Adipocyte (in vitro differentiated cells): Measurements from ENCODE around the gene CPNE2.
"Not testable (repeated sequence)": the region's sequence is repeated elsewhere in the genome, so short reads cannot be mapped to it uniquely, and the experiment has no call there.

ENCODE experiments used
- DNase-seq: peaks from one replicate; pipeline ENCODE4 v3.0.0-alpha.2; 2015; ENCODE audit warnings: low read depth
- H3K27me3 ChIP-seq: replicated peaks from 2 replicates; pipeline ENCODE4 v1.7.0; 2013; ENCODE audit warnings: mild to moderate bottlenecking, low read length, moderate library complexity; ENCODE audit not compliant: control insufficient read depth, insufficient read depth
- H3K36me3 ChIP-seq: 2 replicates; pipeline ENCODE4 v1.7.0; 2013; ENCODE audit warnings: low read length, mild to moderate bottlenecking, moderate library complexity; ENCODE audit not compliant: control insufficient read depth, insufficient read depth, severe bottlenecking
- H3K4me1 ChIP-seq: 2 replicates; pipeline ENCODE4 v1.7.0; 2013; ENCODE audit warnings: mild to moderate bottlenecking, low read length, moderate library complexity; ENCODE audit not compliant: control insufficient read depth, insufficient read depth
- H3K4me3 ChIP-seq: 2 replicates; pipeline ENCODE4 v1.7.0; 2013; ENCODE audit warnings: mild to moderate bottlenecking, low read length, moderate library complexity
- H3K9ac ChIP-seq: 2 replicates; pipeline ENCODE4 v1.7.0; 2013; ENCODE audit warnings: mild to moderate bottlenecking, low read length, moderate library complexity
- H3K9me3 ChIP-seq: 2 replicates; pipeline ENCODE4 v1.7.0; 2013; ENCODE audit warnings: mild to moderate bottlenecking, low read length, moderate library complexity; ENCODE audit not compliant: control insufficient read depth

Gene CPNE2

DNA sequence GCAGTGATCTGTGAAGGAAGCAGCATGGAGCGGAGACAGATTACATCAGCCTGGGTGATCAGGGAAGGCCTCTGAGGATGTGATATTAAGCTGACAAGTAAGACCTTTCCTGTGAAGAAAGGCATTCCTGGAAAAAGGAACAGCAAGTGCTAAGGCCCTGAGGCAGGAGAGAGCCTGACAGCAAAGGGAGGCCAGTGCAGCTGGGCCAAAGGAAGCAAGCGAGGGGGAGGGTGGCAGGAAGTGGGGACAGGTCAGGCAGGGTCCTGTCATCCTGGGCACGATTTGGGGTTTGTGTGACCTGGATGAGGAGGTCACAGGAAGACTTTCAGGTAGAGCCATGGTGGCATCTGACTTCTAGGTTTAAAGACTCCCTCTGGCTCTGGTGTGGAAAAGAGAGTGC, 12.3 kb downstream of the CPNE2 start:
- DNase-seq = no peak

DNA sequence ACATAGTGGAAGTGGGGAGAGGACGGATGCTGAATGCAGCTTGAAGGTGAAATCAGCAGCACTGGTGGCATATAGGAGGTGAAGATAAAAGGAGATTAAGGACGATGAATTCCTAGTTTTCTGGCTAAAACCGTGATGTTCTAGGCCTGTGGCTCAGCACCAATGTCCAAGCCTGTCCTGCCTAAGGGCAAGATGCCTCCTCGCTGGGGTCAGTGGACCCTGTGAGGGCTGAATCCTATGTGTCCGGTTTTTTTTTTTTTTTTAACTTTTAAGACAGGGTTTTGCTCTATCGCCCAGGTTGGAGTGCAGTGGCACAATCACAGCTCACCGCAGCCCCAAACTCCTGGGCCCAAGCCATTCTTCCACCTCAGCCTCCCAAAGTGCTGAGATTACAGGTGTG, 12.8 kb downstream of the CPNE2 start:
- Histone ChIP-seq H3K9me3 (no peaks in the 10 kb centered on the region), H3K9ac (no peak overlapping the region), H3K36me3 (no peaks in the 10 kb centered on the region), H3K27me3 (no peaks in the 10 kb centered on the region), H3K4me3 (no peak overlapping the region), H3K4me1 (no peaks in the 10 kb centered on the region)
- no peak for DNase-seq

More for the DNA sequence above, 12.3 kb downstream of the CPNE2 start:
- Histone ChIP-seq H3K9ac (no peak overlapping the region), H3K27me3 (no peaks in the 10 kb centered on the region), H3K4me1 (no peaks in the 10 kb centered on the region), H3K4me3 (no peak overlapping the region), H3K36me3 (no peaks in the 10 kb centered on the region), H3K9me3 (no peaks in the 10 kb centered on the region)

DNA sequence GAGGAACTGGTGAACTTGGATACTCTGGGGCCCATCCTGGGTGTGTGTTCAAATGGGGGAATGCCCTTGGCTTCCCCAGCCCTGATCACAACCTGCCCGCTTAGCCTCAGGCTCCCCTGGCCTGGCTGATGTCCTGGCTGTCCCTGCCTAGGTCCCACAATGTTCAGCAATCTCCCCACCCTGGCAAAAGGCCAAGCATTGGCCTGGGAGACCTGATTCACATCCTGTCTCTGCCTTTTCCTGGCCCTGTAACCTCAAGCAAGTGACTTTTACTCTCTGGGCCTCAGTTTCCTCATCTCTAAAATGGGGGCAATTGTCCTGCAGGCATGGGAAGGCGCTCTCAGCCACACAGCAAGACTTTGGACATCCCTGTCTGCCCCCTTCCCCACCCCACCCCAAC, 14.4 kb downstream of the CPNE2 start:
- Histone ChIP-seq H3K36me3 (no peaks in the 10 kb centered on the region), H3K9me3 (no peaks in the 10 kb centered on the region), H3K4me3 (no peak overlapping the region)

DNA sequence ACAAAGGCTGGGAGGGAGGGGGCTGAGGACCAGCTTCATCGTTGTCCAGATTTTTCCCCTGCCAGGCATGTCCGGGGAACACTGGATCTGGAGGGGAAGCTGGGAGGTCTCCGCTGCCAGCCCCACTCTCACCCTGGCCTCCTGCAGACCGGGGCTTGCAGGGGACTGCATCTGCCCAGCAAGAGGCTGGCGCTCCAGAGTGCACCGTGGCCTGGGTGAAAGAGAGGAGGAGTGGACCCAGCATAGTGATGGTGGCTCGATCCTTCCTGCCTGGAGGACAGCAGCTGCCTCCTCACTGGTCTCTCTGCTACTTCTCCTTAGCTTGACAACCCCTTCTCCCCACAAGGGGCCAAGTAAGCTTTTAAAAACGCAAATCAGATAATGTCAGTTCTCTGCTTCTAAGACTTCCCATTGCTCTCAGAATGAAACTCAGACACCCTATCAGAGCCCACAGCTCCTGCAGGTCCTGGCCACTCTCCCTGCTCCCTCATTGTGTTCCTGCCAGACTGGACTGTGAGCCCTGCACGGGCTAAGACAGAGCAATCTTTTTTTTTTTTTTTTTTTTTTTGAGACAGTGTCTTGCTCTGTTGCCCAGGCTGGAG, 15.0 kb downstream of the CPNE2 start:
- Histone ChIP-seq H3K9me3 (no peaks in the 10 kb centered on the region), H3K4me3 (no peak overlapping the region), H3K9ac (no peak overlapping the region), H3K4me1 (peaks cover under 1% of the 10 kb centered on the region), H3K27me3 (no peaks in the 10 kb centered on the region), H3K36me3 (no peaks in the 10 kb centered on the region)
- DNase-seq = no peak

More for the DNA sequence above, 14.4 kb downstream of the CPNE2 start:
- H3K4me1 ChIP-seq = no peaks in the 10 kb centered on the region
- no peaks in the 10 kb centered on the region for H3K27me3 ChIP-seq
- no peak for DNase-seq
- no peak overlapping the region for H3K9ac ChIP-seq

DNA sequence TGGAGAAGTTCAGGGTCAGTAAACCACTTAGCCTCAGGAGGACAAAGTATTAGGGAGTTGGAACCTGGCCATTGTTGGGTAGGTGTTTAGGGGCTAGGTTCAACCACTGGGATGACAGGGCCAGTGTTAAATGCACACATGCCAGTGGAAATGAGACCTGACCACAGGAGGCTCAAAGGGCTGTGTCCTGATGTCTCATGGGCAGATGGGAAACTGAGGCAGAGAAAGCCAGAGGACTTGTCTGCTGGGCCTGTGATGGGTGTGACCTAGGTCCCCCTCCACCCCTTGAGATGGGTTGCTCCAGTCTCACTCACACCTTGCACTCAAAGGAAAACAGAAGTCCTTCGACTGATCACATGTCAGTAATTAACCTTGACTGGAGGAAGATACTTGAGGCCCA, 16.0 kb downstream of the CPNE2 start:
- Histone ChIP-seq H3K27me3 (no peaks in the 10 kb centered on the region), H3K4me1 (peaks cover 10% of the 10 kb centered on the region), H3K36me3 (no peaks in the 10 kb centered on the region), H3K9ac (no peak overlapping the region), H3K9me3 (no peaks in the 10 kb centered on the region), H3K4me3 (no peak overlapping the region)
- no peak for DNase-seq

DNA sequence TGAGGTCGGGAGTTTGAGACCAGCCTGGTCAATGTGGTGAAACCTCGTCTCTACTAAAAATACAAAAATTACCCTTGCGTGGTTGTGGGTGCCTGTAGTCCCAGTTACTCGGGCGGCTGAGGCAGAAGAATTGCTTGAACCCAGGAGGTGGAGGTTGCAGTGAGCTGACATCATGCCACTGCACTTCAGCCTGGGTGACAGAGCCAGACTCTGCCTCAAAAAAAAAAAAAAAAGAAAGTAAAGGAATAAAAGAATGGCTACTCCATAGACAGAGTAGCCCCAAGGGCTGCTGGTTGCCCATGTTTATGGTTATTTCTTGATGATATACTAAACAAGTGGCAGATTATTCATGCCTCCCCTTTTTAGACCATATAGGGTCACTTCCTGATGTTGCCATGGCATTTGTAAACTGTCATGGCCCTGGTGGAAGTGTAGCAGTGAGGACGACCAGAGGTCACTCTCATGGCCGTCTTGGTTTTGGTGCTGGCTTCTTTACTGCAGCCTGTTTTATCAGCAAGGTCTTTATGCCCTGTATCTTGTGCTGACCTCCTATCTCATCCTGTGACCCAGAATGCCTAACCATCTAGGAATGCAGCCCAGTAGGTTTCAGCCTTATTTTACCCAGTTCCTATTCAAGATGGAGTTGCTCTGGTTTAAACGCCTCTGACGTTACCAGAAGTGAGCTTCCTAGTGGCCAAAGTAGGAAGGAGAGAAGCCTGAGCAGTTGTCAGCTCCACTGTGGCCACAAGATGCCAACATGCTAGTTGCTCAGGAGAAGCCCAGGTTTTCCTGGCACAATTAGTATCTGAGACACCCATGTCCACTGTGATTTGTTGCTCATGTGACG, 17.1 kb downstream of the CPNE2 start:
- not testable (repeated sequence) for H3K9me3 ChIP-seq, DNase-seq, H3K4me3 ChIP-seq, H3K27me3 ChIP-seq, H3K9ac ChIP-seq, H3K36me3 ChIP-seq
- peaks cover 10% of the 10 kb centered on the region for H3K4me1 ChIP-seq

DNA sequence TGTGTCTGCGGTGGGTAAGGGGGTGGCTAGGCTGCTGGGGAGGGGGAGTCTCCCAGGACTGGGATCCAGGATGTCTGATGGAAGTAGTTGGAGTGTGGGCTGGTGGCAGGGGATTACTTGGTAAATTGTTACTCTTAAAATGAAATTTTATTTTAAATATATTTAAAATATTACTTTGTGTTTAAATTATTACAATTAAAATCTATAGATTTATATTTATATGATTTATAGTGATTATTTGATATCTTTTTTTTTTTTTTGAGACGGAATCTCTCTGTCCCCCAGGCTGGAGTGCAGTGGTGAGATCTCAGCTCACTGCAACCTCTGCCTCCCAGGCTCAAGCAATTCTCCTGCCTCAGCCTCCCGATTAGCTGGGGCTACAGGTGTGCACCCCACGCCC, 18.6 kb downstream of the CPNE2 start:
- Histone ChIP-seq H3K9me3 (no peaks in the 10 kb centered on the region), H3K9ac (no peak overlapping the region), H3K4me1 (peaks cover 10% of the 10 kb centered on the region), H3K27me3 (no peaks in the 10 kb centered on the region), H3K36me3 (no peaks in the 10 kb centered on the region), H3K4me3 (no peak overlapping the region)
- no peak for DNase-seq

DNA sequence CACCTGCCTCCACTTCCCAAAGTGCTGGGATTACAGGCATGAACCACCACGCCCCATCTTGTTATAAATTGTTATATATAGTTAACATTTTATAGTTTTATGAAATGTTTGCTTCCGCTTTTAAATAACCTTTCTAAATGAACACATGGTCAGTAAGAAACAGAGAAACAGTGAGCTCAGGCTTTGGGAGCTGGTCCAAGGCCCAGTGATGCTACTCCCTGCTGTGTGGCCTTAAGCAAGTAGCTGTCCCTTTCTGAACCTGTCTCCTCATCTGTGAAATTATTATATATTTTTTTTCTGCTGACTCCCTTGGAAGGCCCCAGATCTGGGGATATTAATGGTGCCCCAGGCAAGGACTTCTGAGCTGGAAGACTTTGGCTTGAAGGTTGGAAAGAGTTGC, 19.0 kb downstream of the CPNE2 start:
- Histone ChIP-seq H3K36me3 (no peaks in the 10 kb centered on the region), H3K9me3 (no peaks in the 10 kb centered on the region), H3K27me3 (no peaks in the 10 kb centered on the region), H3K4me1 (peaks cover 10% of the 10 kb centered on the region), H3K4me3 (no peak overlapping the region), H3K9ac (no peak overlapping the region)
- DNase-seq = no peak

DNA sequence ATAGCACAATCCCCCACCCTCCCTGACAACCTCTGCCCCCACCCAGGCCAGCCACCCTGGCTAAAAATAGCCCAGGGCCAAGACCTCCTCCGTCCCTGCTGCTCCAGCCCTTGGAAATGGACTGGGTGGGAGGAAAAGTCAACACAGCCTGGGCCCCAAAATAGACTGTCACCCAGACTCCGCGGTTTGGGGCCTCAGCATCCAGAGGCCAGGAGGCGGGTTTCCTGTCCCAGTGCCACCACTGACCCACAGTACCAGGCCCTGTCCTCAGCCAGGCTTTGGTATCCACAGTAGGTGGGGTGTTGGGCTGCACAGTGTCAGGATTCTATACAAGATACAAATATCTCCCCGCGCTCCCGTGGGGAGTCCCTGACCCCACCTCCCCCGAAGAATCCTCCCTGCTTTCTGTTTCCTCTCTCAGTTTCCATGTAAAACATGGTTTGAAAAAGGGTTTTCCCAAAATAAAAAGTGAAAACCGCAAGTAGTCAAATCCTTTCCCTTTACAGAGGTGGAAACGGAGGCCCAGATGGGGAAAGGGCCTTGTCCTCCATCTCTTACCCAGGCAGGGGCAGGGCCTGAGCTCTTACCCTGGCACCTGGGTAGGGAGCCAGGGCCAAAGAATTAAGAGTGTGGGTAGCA, 20.1 kb downstream of the CPNE2 start:
- H3K9ac ChIP-seq = no peak overlapping the region
- H3K36me3 ChIP-seq = peaks cover 6% of the 10 kb centered on the region
- H3K4me1 ChIP-seq = peaks cover 10% of the 10 kb centered on the region
- no peaks in the 10 kb centered on the region for H3K27me3 ChIP-seq
- DNase-seq = peak; percentile 5
- H3K4me3 ChIP-seq = no peak overlapping the region
- no peaks in the 10 kb centered on the region for H3K9me3 ChIP-seq

DNA sequence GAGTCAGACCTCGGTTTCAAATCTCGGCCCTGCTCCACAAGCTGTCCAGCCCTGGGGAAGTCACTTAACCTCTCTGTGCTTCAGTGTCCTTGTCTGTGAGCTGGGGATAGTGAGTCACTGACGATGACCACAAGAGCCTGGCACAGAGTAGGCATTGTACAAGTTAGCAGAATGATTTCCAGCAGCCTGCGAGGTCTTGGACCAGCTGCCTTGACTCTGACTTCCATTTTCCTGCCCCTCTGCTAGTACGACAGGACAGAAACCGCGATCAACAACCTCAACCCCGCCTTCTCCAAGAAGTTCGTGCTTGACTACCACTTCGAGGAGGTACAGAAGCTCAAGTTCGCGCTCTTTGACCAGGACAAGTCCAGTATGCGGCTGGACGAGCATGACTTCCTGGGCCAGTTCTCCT, 20.7 kb downstream of the CPNE2 start:
- H3K9ac ChIP-seq = no peak overlapping the region
- no peak overlapping the region for H3K4me3 ChIP-seq
- H3K36me3 ChIP-seq = peaks cover 10% of the 10 kb centered on the region
- no peaks in the 10 kb centered on the region for H3K9me3 ChIP-seq
- H3K27me3 ChIP-seq = no peaks in the 10 kb centered on the region
- H3K4me1 ChIP-seq = peaks cover 10% of the 10 kb centered on the region
- DNase-seq = peak; percentile 9

DNA sequence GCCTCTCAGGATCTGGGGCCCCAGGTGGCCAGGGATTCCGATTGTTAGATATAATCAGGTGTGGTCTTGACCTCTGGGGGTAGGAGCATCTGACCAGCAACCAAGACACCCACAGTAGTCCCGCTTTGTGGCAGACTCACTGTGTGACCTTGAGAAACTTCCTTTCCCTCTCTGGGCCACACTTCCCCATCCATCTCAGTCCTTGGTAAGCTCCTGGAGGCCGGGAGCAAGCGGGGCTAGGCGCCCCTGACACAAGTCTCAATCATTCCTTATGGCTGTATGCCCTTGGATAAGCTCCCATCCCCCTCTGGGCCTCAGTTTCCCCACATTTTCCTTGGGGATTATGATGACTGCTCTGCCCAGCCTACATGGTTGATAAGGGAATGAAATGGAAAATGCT, 21.3 kb downstream of the CPNE2 start:
- H3K9me3 ChIP-seq = no peaks in the 10 kb centered on the region
- H3K4me1 ChIP-seq = peaks cover 10% of the 10 kb centered on the region
- H3K36me3 ChIP-seq = peaks cover 10% of the 10 kb centered on the region
- DNase-seq = no peak
- H3K4me3 ChIP-seq = no peak overlapping the region
- H3K27me3 ChIP-seq = no peaks in the 10 kb centered on the region
- no peak overlapping the region for H3K9ac ChIP-seq
